B cell (primary cell): ENCODE data around the gene C2CD4A. TPM values are rescaled to one million over a fixed set of nuclear protein-coding genes. Genes with fewer than 3 reads are reported as not detected.

Experiments used
- ATAC-seq: fragments of 200-7000 bp; cut with Tn5 transposase; one replicate; pipeline ENCODE4 v1.10.0; 2021; ENCODE audit warnings: low read depth, mild to moderate bottlenecking, moderate number of reproducible peaks, moderate library complexity
- CTCF ChIA-PET: fragments of 350-600 bp; sonication (Branson Sonifier 250); formaldehyde crosslinking; loops from one replicate; lab custom pipeline; 2021; ENCODE audit warnings: antibody characterized with exemption, inconsistent platforms; lab: Charles Lee
- POLR2A ChIA-PET: fragments of 350-600 bp; sonication (Branson Sonifier 250); formaldehyde crosslinking; loops from one replicate; lab custom pipeline; 2021; ENCODE audit warnings: antibody characterized with exemption; lab: Charles Lee
- DNase-seq: peaks from one replicate; pipeline ENCODE4 v3.0.0; 2013
- H2AFZ ChIP-seq: 2 replicates; pipeline ENCODE4 v1.6.1; 2012; ENCODE audit warnings: mild to moderate bottlenecking, low read depth, low read length; ENCODE audit not compliant: insufficient read depth, poor library complexity, severe bottlenecking
- H3K27ac ChIP-seq, 2 donors: 1 replicate in 1 of 2; 2 replicates in 1 of 2; pipeline ENCODE4 v1.5.1; 2012 to 2013; ENCODE audit warnings: low read length in 2 of 2, mild to moderate bottlenecking in 2 of 2, moderate library complexity in 1 of 2
- H3K27me3 ChIP-seq, 4 experiments: fragments of 200-600 bp in 1 of 4; sonication (generic) in 1 of 4; replicated peaks in 1 of 4; 1 replicate in 2 of 4; 2 replicates in 2 of 4; pipeline versions ENCODE4 v1.6.1 to v1.7.0; 2013 to 2016; ENCODE audit warnings: low read length in 3 of 4, mild to moderate bottlenecking in 2 of 4, mixed read lengths in 1 of 4, moderate library complexity in 1 of 4; ENCODE audit not compliant: insufficient read depth in 4 of 4, control insufficient read depth in 3 of 4; ENCODE audit errors: control extremely low read depth in 1 of 4
- H3K36me3 ChIP-seq, 2 experiments: replicated peaks in 1 of 2; 1 replicate in 1 of 2; 2 replicates in 1 of 2; pipeline versions ENCODE4 v1.6.1 to v1.7.1; 2013; ENCODE audit warnings: low read length in 1 of 2; ENCODE audit not compliant: insufficient read depth in 2 of 2, control insufficient read depth in 1 of 2; ENCODE audit errors: control extremely low read depth in 1 of 2, extremely low read depth in 1 of 2
- H3K4me1 ChIP-seq, 2 donors: fragments of 200-600 bp in 1 of 2; sonication (generic) in 1 of 2; 1 replicate in 1 of 2; 2 replicates in 1 of 2; pipeline versions ENCODE4 v1.5.1 to v1.6.1; 2013 to 2017; ENCODE audit warnings: low read length in 2 of 2; ENCODE audit not compliant: control insufficient read depth in 2 of 2, insufficient read depth in 2 of 2
- H3K4me2 ChIP-seq: replicated peaks from 2 replicates; pipeline ENCODE3; 2012; ENCODE audit warnings: mild to moderate bottlenecking, low read depth, low read length; ENCODE audit not compliant: poor library complexity, severe bottlenecking
- H3K4me3 ChIP-seq, 5 experiments: fragments of 200-600 bp in 1 of 5; sonication (generic) in 1 of 5; 1 replicate in 3 of 5; 2 replicates in 2 of 5; pipeline versions ENCODE4 v1.5.1 to v1.7.0; 2011 to 2016; ENCODE audit warnings: low read length in 4 of 5, mild to moderate bottlenecking in 4 of 5, low read depth in 2 of 5, control low read depth in 1 of 5, moderate library complexity in 1 of 5; ENCODE audit not compliant: insufficient read depth in 1 of 5; ENCODE audit errors: control extremely low read depth in 1 of 5, extremely low read depth in 1 of 5
- H3K79me2 ChIP-seq: fragments of 200-600 bp; sonication (generic); one replicate; pipeline ENCODE4 v1.6.0; 2016; ENCODE audit warnings: low read length; ENCODE audit not compliant: control insufficient read depth, insufficient read depth
- H3K9ac ChIP-seq: fragments of 200-600 bp; sonication (generic); 2 replicates; pipeline ENCODE4 v1.6.1; 2017; ENCODE audit warnings: mild to moderate bottlenecking, low read length, moderate library complexity
- H3K9me3 ChIP-seq, 3 donors: one replicate each; pipeline versions ENCODE4 v1.6.1 to v1.7.1; 2013; ENCODE audit warnings: low read length in 2 of 3; ENCODE audit not compliant: control insufficient read depth in 2 of 3, insufficient read depth in 1 of 3; ENCODE audit errors: control extremely low read depth in 1 of 3
- H4K20me1 ChIP-seq: 2 replicates; pipeline ENCODE4 v1.6.0; 2012; ENCODE audit warnings: mild to moderate bottlenecking, low read length; ENCODE audit not compliant: insufficient read depth, control insufficient read depth, poor library complexity, severe bottlenecking
- H3K27ac Mint-ChIP-seq: one replicate; pipeline ENCODE4 v1.8.0; 2021; ENCODE audit warnings: mixed read lengths
- H3K27me3 Mint-ChIP-seq: one replicate; pipeline ENCODE4 v1.8.0; 2021; ENCODE audit warnings: mixed read lengths
- H3K4me1 Mint-ChIP-seq: one replicate; pipeline ENCODE4 v1.8.0; 2021; ENCODE audit warnings: mixed read lengths
- H3K4me3 Mint-ChIP-seq: one replicate; pipeline ENCODE4 v1.8.0; 2021; ENCODE audit warnings: mixed read lengths
- H3K9me3 Mint-ChIP-seq: one replicate; pipeline ENCODE4 v1.8.0; 2022; ENCODE audit warnings: mixed read lengths; ENCODE audit not compliant: insufficient read depth
- EZH2 ChIP-seq: IDR thresholded peaks from 2 replicates; pipeline ENCODE4 v1.6.1; 2012; ENCODE audit warnings: borderline replicate concordance, low read depth, mild to moderate bottlenecking, moderate library complexity, low read length; ENCODE audit not compliant: insufficient read depth, poor library complexity, severe bottlenecking
- WGBS: methylation state at CpG from one replicate; pipeline ENCODE4 v1.1.5; 2013; ENCODE audit warnings: missing lambda C conversion rate; ENCODE audit not compliant: insufficient coverage; 5-methylcytosine and 5-hydroxymethylcytosine counted together
- intact Hi-C: fragments of 100-400 bp; cut with micrococcal nuclease; formaldehyde crosslinking; loops from one replicate; pipeline ENCODE4 v1.10.0; 2022
- polyA plus RNA-seq: library from polyadenylated mRNA; depleted of rRNA; stranded (reverse); fragments of >200 nt; gene quantifications from 2 replicates; pipeline ENCODE4 v1.2.3, GENCODE V29; 2012
- total RNA-seq, 2 donors: library from RNA; stranded (reverse); fragments of 120-200 nt in 1 of 2; gene quantifications; 1 replicate in 1 of 2; 2 replicates in 1 of 2; pipeline versions ENCODE4 v1.2.3 to v1.2.4, GENCODE V29; 2013 to 2022
- TF ChIP-seq, protein P1 (sequence below): fragments of 200-600 bp; IDR thresholded peaks from one replicate; pipeline ENCODE4 v1.8.0; 2022; ENCODE audit warnings: antibody characterized with exemption, mild to moderate bottlenecking

The C2CD4A gene
- total and polyA plus RNA-seq, 2 donors (not counting 1 experiment from before 2014, with no cell fraction given): not detected

DNA sequence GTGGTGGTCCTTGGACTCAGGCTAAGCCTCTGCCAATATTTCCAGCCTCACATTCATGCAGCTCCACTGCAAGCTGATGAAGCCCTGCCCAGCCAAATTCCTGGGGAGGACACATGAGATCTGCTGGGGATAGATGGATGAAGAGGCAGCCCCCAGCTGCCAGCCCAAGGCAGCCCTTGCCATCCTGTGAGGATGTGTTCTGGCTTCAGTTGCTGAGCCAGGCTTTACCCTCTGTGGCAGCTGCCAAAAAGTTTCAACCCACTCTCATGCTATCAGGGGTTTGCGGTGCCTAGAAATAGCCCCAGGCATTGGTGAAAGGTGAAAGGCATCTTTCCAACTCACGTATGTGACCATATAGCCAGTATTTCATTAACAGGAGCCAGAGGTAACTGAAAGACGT lies 37.6 kb downstream of the C2CD4A start:
- no peaks in the 10 kb centered on the region for H3K9me3 ChIP-seq
- intact Hi-C loops: no loop called here
- no peak overlapping the region for H3K4me3 Mint-ChIP-seq
- H3K4me1 ChIP-seq: no peaks in the 10 kb centered on the region
- no peak overlapping the region for H2AFZ ChIP-seq
- no peak for ATAC-seq
- no peaks in the 10 kb centered on the region for H4K20me1 ChIP-seq
- H3K27me3 Mint-ChIP-seq: peaks cover 12% of the 10 kb centered on the region
- no peak overlapping the region for H3K4me3 ChIP-seq
- no peaks in the 10 kb centered on the region for H3K36me3 ChIP-seq
- POLR2A ChIA-PET: no interaction called here
- no peak for DNase-seq
- H3K9me3 Mint-ChIP-seq: no peaks in the 10 kb centered on the region
- H3K4me2 ChIP-seq: no peak overlapping the region
- 87% methylated on average over 2 of the region's 3 CpGs for WGBS
- no peak overlapping the region for H3K9ac ChIP-seq
- H3K27me3 ChIP-seq: no peaks in the 10 kb centered on the region
- CTCF ChIA-PET: no interaction called here
- no peak overlapping the region for H3K27ac ChIP-seq
- no peaks in the 10 kb centered on the region for H3K4me1 Mint-ChIP-seq
- no peak overlapping the region for H3K27ac Mint-ChIP-seq
- no peak for TF ChIP-seq EZH2
- TF ChIP-seq, protein P1, sequence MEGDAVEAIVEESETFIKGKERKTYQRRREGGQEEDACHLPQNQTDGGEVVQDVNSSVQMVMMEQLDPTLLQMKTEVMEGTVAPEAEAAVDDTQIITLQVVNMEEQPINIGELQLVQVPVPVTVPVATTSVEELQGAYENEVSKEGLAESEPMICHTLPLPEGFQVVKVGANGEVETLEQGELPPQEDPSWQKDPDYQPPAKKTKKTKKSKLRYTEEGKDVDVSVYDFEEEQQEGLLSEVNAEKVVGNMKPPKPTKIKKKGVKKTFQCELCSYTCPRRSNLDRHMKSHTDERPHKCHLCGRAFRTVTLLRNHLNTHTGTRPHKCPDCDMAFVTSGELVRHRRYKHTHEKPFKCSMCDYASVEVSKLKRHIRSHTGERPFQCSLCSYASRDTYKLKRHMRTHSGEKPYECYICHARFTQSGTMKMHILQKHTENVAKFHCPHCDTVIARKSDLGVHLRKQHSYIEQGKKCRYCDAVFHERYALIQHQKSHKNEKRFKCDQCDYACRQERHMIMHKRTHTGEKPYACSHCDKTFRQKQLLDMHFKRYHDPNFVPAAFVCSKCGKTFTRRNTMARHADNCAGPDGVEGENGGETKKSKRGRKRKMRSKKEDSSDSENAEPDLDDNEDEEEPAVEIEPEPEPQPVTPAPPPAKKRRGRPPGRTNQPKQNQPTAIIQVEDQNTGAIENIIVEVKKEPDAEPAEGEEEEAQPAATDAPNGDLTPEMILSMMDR: no peak
- H3K79me2 ChIP-seq: no peaks in the 10 kb centered on the region

DNA sequence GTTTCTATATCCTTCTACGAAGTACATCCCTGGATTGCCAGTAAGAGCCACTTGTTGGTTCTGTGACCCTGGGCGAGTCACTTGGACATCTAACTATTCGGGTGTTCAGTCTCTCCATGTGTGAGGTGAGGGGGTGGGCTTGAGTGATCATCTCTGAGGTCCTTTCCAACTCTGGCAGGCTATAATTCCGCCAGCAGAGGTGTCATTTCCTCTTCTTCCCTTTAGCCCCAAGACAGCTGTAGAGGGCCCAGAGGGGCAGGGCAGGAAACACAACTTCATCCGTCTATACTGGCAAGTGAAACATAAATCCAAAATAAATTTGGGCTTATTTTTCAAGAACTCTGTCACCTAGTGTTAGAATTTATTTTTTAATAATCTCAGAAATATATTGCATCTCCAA lies 38.1 kb downstream of the C2CD4A start:
- Histone ChIP-seq H3K9me3 (no peaks in the 10 kb centered on the region), H3K27ac (no peak overlapping the region), H3K4me1 (no peaks in the 10 kb centered on the region), H3K9ac (no peak overlapping the region), H3K79me2 (no peaks in the 10 kb centered on the region), H3K36me3 (no peaks in the 10 kb centered on the region), H2AFZ (no peak overlapping the region), H3K4me3 (no peak overlapping the region), H3K27me3 (no peaks in the 10 kb centered on the region), H4K20me1 (no peaks in the 10 kb centered on the region), H3K4me2 (no peak overlapping the region)
- DNase-seq: no peak
- ATAC-seq: no peak
- ChIA-PET POLR2A (no interaction called here), CTCF (no interaction called here)
- TF ChIP-seq EZH2: no peak
- TF ChIP-seq, protein P1: no peak
- H3K27ac Mint-ChIP-seq: no peak overlapping the region
- 60% methylated on average over 2 of the region's 5 CpGs for WGBS
- H3K27me3 Mint-ChIP-seq: peaks cover 13% of the 10 kb centered on the region
- no peaks in the 10 kb centered on the region for H3K4me1 Mint-ChIP-seq
- no peaks in the 10 kb centered on the region for H3K9me3 Mint-ChIP-seq
- H3K4me3 Mint-ChIP-seq: no peak overlapping the region
- intact Hi-C loops: no loop called here
